Smooth muscle cell (in vitro differentiated cells): Measurements from ENCODE around the gene TAS1R3. TPM values are rescaled to one million over a fixed set of nuclear protein-coding genes. Genes with fewer than 3 reads are reported as not detected.

Source experiments
- DNase-seq: peaks from one replicate; lab custom pipeline; 2025; ENCODE audit not compliant: unreplicated experiment; lab: John Stamatoyannopoulos, UW
- H2AFZ ChIP-seq: fragments of 200-600 bp; sonication (generic); 2 replicates; pipeline ENCODE4 v1.6.0; 2016; ENCODE audit warnings: antibody characterized with exemption, low read depth, mild to moderate bottlenecking
- H3F3A ChIP-seq: fragments of 200-600 bp; sonication (generic); 2 replicates; pipeline ENCODE4 v1.6.0; 2017; ENCODE audit warnings: antibody characterized with exemption, low read depth
- H3K27ac ChIP-seq: fragments of 200-600 bp; sonication (generic); 2 replicates; pipeline ENCODE4 v1.5.1; 2016; ENCODE audit warnings: low read depth, mild to moderate bottlenecking
- H3K27me3 ChIP-seq: fragments of 200-600 bp; sonication (generic); 2 replicates; pipeline ENCODE4 v1.6.1; 2016; ENCODE audit warnings: low read depth, mild to moderate bottlenecking
- H3K36me3 ChIP-seq: fragments of 200-600 bp; sonication (generic); 2 replicates; pipeline ENCODE4 v1.5.1; 2016; ENCODE audit warnings: low read depth
- H3K4me1 ChIP-seq: fragments of 200-600 bp; sonication (generic); 2 replicates; pipeline ENCODE4 v1.5.1; 2016; ENCODE audit warnings: low read depth
- H3K4me2 ChIP-seq: fragments of 200-600 bp; sonication (generic); 2 replicates; pipeline ENCODE4 v1.6.0; 2016; ENCODE audit warnings: mild to moderate bottlenecking
- H3K4me3 ChIP-seq: fragments of 200-600 bp; sonication (generic); 2 replicates; pipeline ENCODE4 v1.5.1; 2016; ENCODE audit warnings: mild to moderate bottlenecking
- H3K79me2 ChIP-seq: fragments of 200-600 bp; sonication (generic); 2 replicates; pipeline ENCODE4 v1.6.0; 2016; ENCODE audit warnings: low read depth, mild to moderate bottlenecking
- H3K9ac ChIP-seq: fragments of 200-600 bp; sonication (generic); 2 replicates; pipeline ENCODE4 v1.6.0; 2016; ENCODE audit warnings: low read depth
- H3K9me3 ChIP-seq: fragments of 200-600 bp; sonication (generic); replicated peaks from 2 replicates; pipeline ENCODE4 v1.5.1; 2016; ENCODE audit warnings: low read depth
- H4K20me1 ChIP-seq: fragments of 200-600 bp; sonication (generic); 2 replicates; pipeline ENCODE4 v1.6.0; 2016; ENCODE audit warnings: low read depth
- WGBS: methylation state at CpG from one replicate; pipeline ENCODE4 v1.1.7; 2016; ENCODE audit warnings: low lambda C conversion rate; 5-methylcytosine and 5-hydroxymethylcytosine counted together
- polyA plus RNA-seq: library from polyadenylated mRNA; unstranded; fragments of >200 nt; fragmentation: Nextera tagmentation; extraction: Ambion mirVana; gene quantifications from 2 replicates; pipeline ENCODE4 v1.2.1, GENCODE V29; 2016
- total RNA-seq: library from RNA; depleted of rRNA; stranded (reverse); fragments of >200 nt; gene quantifications from 2 replicates; pipeline ENCODE4 v1.2.3, GENCODE V29; 2014
- TF ChIP-seq, protein P1 (sequence below): fragments of 200-600 bp; sonication (generic); IDR thresholded peaks from 2 replicates; pipeline ENCODE4 v1.5.1; 2017; ENCODE audit warnings: borderline replicate concordance, mild to moderate bottlenecking, antibody characterized with exemption; ENCODE audit not compliant: insufficient read depth, poor library complexity, severe bottlenecking

The TAS1R3 gene
- total RNA-seq (0.18 and 0.36 TPM in 2 replicates), polyA plus RNA-seq (0.39 and 0.79 TPM in 2 replicates)

DNA sequence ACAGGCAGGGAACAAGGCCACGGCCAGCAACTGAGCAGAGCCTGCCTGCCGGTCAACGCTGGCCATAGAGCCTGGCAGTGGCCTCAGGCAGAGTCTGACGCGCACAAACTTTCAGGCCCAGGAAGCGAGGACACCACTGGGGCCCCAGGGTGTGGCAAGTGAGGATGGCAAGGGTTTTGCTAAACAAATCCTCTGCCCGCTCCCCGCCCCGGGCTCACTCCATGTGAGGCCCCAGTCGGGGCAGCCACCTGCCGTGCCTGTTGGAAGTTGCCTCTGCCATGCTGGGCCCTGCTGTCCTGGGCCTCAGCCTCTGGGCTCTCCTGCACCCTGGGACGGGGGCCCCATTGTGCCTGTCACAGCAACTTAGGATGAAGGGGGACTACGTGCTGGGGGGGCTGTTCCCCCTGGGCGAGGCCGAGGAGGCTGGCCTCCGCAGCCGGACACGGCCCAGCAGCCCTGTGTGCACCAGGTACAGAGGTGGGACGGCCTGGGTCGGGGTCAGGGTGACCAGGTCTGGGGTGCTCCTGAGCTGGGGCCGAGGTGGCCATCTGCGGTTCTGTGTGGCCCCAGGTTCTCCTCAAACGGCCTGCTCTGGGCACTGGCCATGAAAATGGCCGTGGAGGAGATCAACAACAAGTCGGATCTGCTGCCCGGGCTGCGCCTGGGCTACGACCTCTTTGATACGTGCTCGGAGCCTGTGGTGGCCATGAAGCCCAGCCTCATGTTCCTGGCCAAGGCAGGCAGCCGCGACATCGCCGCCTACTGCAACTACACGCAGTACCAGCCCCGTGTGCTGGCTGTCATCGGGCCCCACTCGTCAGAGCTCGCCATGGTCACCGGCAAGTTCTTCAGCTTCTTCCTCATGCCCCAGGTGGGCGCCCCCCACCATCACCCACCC, at the start of gene TAS1R3:
Gene TAS1R3, plus strand, starts transcription at position 213 of the 898 bp plus-strand sequence. Its CDS starts 66 bp downstream, at position 279.
- no peaks in the 10 kb centered on the region for H3F3A ChIP-seq
- H3K27ac ChIP-seq = no peak within 1 kb of the TSS
- no peak within 1 kb of the TSS for H3K9ac ChIP-seq
- no peak for DNase-seq
- TF ChIP-seq, protein P1, sequence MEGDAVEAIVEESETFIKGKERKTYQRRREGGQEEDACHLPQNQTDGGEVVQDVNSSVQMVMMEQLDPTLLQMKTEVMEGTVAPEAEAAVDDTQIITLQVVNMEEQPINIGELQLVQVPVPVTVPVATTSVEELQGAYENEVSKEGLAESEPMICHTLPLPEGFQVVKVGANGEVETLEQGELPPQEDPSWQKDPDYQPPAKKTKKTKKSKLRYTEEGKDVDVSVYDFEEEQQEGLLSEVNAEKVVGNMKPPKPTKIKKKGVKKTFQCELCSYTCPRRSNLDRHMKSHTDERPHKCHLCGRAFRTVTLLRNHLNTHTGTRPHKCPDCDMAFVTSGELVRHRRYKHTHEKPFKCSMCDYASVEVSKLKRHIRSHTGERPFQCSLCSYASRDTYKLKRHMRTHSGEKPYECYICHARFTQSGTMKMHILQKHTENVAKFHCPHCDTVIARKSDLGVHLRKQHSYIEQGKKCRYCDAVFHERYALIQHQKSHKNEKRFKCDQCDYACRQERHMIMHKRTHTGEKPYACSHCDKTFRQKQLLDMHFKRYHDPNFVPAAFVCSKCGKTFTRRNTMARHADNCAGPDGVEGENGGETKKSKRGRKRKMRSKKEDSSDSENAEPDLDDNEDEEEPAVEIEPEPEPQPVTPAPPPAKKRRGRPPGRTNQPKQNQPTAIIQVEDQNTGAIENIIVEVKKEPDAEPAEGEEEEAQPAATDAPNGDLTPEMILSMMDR = no peak
- WGBS = 88% methylated on average over 36 of the region's 41 CpGs
- H3K79me2 ChIP-seq = peaks cover 8% of the 10 kb centered on the region
- H3K4me1 ChIP-seq = peaks cover 7% of the 10 kb centered on the region
- H4K20me1 ChIP-seq = peaks cover 24% of the 10 kb centered on the region
- H3K4me3 ChIP-seq = no peak within 1 kb of the TSS
- H3K4me2 ChIP-seq = peak within 1 kb of the TSS; percentile 72
- H3K9me3 ChIP-seq = no peaks in the 10 kb centered on the region
- no peak within 1 kb of the TSS for H2AFZ ChIP-seq
- no peaks in the 10 kb centered on the region for H3K36me3 ChIP-seq
- H3K27me3 ChIP-seq = no peaks in the 10 kb centered on the region

DNA sequence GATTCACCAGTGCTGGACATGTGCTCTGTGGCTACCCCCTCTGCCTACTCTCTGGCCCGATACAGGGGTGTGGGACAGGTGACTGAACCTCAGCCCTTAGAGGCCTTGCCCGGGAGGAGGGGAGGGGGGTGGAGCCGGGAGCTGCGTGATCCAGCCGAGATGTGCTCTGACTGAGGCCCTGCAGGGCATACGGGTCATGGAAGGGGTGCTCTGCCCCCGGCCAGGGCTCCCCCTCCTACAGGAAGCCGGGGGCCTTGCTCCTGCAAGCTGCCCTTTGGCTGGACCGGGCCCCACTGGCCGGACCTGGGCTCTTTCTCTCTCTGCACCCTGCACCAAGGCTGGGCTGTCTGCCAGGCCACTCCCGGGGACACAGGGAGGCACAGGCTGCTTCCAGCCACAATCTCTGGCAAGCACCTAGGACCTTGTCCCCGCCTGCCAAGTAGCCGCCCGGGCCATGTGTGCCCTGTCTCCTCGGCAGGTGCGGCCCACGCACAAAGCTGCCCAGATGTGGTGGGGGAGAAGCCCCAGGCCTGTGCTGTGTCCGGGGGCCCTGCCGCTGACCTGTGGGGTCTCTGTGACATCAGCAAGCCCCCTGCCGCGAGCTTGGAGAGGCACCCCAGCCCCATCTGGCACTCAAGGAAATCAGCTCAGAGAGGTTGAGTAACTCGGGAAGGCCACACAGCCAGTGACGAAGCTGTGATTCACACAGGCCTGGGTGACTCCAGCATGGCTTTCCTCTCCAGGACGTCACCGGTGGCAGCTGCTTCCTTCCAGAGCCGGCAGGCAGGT, 49.4 kb upstream of the TAS1R3 start:
- Histone ChIP-seq H2AFZ (no peak overlapping the region), H3K9ac (no peak overlapping the region), H3K27me3 (no peaks in the 10 kb centered on the region), H3K36me3 (no peaks in the 10 kb centered on the region), H3K4me3 (no peak overlapping the region), H3K27ac (no peak overlapping the region), H3K9me3 (no peaks in the 10 kb centered on the region), H3F3A (no peaks in the 10 kb centered on the region), H3K4me1 (no peaks in the 10 kb centered on the region), H4K20me1 (no peaks in the 10 kb centered on the region), H3K79me2 (no peaks in the 10 kb centered on the region), H3K4me2 (no peak overlapping the region)
- 86% methylated on average over 25 of the region's 26 CpGs for WGBS
- TF ChIP-seq, protein P1 = no peak
- DNase-seq = no peak

- H3K9me3 ChIP-seq = no peaks in the 10 kb centered on the region
- H3K27ac ChIP-seq = no peak overlapping the region
- H3K4me3 ChIP-seq = no peak overlapping the region
- TF ChIP-seq, protein P1 = no peak
- no peak overlapping the region for H3K9ac ChIP-seq
- H3K79me2 ChIP-seq = no peaks in the 10 kb centered on the region
- no peak for DNase-seq
- no peak overlapping the region for H2AFZ ChIP-seq
- no peaks in the 10 kb centered on the region for H3K4me1 ChIP-seq
- no peaks in the 10 kb centered on the region for H3K27me3 ChIP-seq
- H4K20me1 ChIP-seq = no peaks in the 10 kb centered on the region
- H3K36me3 ChIP-seq = no peaks in the 10 kb centered on the region
- H3K4me2 ChIP-seq = no peak overlapping the region
- H3F3A ChIP-seq = no peaks in the 10 kb centered on the region
- 91% methylated on average over 14 of the region's 14 CpGs for WGBS
Measured at GRCh38 chr1:1282998-1283397, 48.1 kb upstream of the TAS1R3 start.
